Fibroblast of skin of scalp (primary cell): Measurements from ENCODE around the gene HHEX.
"Not testable (repeated sequence)": the region's sequence is repeated elsewhere in the genome, so short reads cannot be mapped to it uniquely, and the experiment has no call there.

ENCODE experiments used
- DNase-seq: peaks from one replicate; pipeline ENCODE4 v3.0.0-alpha.2; 2013

Gene HHEX

GRCh38 chr10:92737484-92737883 lies 47.7 kb downstream of the HHEX start:
- DNase-seq: no peak

DNA sequence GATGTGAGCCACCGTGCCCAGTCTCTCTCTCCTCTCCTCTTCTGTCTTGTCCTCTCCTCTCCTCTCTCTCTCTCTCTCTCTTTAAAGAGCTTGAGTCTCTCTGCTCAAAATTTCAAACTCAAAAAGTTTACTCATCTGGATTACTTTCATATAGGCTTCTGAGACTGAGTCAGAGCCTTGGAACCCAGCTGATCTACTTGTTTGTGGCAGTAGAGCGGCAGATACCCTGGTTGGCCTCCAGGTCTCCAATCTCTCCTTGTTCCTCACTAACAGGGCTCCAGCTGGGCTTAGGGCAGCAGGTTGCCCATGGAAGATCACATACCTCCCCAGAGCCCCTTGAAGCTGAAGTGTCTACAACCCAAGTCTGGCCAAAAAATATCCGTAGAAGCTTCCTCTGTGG lies 51.0 kb downstream of the HHEX start:
- no peak for DNase-seq

GRCh38 chr10:92741741-92742140 lies 52.0 kb downstream of the HHEX start:
- DNase-seq: not testable (repeated sequence)

GRCh38 chr10:92742331-92743228 lies 52.8 kb downstream of the HHEX start:
- no peak for DNase-seq
